Measurements from ENCODE around the gene ERFL.

DNA sequence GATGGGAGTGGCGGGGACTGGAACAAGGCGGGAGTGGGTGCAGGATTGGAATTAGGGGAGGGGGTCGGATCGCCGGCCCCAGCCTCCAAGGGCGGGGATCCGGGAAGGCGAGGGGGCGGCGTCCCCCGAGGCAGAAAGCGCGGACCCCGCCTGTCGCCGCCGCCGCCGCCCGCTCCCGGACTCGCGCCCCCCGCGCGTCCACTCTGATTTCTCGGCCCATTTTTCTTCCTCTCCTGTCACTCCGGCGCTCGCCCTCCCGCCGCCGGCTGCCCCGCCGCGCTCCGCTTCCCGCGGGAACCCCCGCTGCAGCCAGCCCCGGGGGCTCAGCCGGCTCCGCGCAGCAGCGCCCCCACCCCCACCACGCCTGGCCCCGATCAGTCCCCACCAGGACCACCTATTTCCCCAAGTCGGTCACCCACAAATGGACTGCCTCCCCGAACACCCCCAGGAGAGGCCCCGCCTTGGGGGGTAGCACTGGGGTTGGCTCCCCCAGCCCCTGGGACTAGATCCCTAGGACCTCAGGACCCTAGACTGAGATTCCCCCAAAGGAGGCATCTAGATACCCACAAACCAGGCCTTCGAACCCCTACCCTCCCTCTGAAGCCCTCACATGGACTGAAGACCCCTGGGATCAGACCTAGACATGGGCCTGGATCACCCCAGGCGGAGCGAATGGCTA is 12.6 kb upstream of the ERFL start:
- TF ChIP-seq CTCF (IDR thresholded peaks at IDR 0.05; ENCODE audit: low read length): no peak
- TF ChIP-seq EZH2 (IDR thresholded peaks at IDR 0.05; ENCODE audit: borderline replicate concordance, low read length): no peak

Data from OCI-LY1 (cell line).